Tongue (tissue), 1 donor: ENCODE measurements around the gene GPR139. TPM values are rescaled to one million over a fixed set of nuclear protein-coding genes. Genes with fewer than 3 reads are reported as not detected.

Source experiments
- total RNA-seq: library from RNA; depleted of rRNA; stranded (reverse); fragments of >200 nt; gene quantifications from one replicate; pipeline ENCODE4 v1.2.3, GENCODE V29; 2014

GPR139 gene
- total RNA-seq, 1 donor from 2014 or later, result not detected

Other genes with a start within 250 kb of the GPR139 start
- gene GPRC5B, start 189.0 kb downstream of the GPR139 start, total RNA-seq, result 60.0 TPM